PC-3 (cell line): Measurements from ENCODE around the gene ZDBF2. TPM values are rescaled to one million over a fixed set of nuclear protein-coding genes. Genes with fewer than 3 reads are reported as not detected.

Experiments
- ATAC-seq: fragments of 200-7000 bp; cut with Tn5 transposase; 2 replicates; pipeline ENCODE4 v1.9.1; 2020; ENCODE audit warnings: mild to moderate bottlenecking, moderate library complexity
- BruUV-seq: library from RNA; stranded (reverse); fragments of 400-500 nt; replicated peaks from 2 replicates; lab custom pipeline; 2021; lab: Mats Ljungman, UMichigan
- CTCF ChIA-PET: fragments of 300-600 bp; sonication (Branson Sonifier 250); formaldehyde crosslinking; loops from one replicate; lab custom pipeline; 2022; ENCODE audit warnings: antibody characterized with exemption; lab: Charles Lee
- POLR2A ChIA-PET: fragments of 300-600 bp; sonication (Branson Sonifier 250); formaldehyde crosslinking; loops from one replicate; lab custom pipeline; 2022; ENCODE audit warnings: antibody characterized with exemption; ENCODE audit not compliant: unreplicated experiment; lab: Charles Lee
- DNase-seq: peaks from one replicate; pipeline ENCODE4 v3.0.0-alpha.2; 2015
- H2AFZ ChIP-seq: fragments of 300-600 bp; sonication (generic); 2 replicates; pipeline ENCODE4 v1.6.0; 2016; ENCODE audit warnings: antibody characterized with exemption, low read length
- H3F3A ChIP-seq: fragments of 300-600 bp; sonication (generic); one replicate; pipeline ENCODE4 v1.6.0; 2017; ENCODE audit warnings: antibody characterized with exemption, low read length, control low read depth, mild to moderate bottlenecking; ENCODE audit not compliant: unreplicated experiment
- H3K27ac ChIP-seq: fragments of 300-600 bp; sonication (generic); 2 replicates; pipeline ENCODE4 v1.5.1; 2016; ENCODE audit warnings: mild to moderate bottlenecking, low read length
- H3K27me3 ChIP-seq: fragments of 300-600 bp; sonication (generic); 2 replicates; pipeline ENCODE4 v1.6.1; 2016; ENCODE audit warnings: low read length, mixed read lengths
- H3K36me3 ChIP-seq: fragments of 300-600 bp; sonication (generic); 2 replicates; pipeline ENCODE4 v1.6.1; 2016; ENCODE audit warnings: low read depth, mixed run types, low read length, mixed read lengths
- H3K4me1 ChIP-seq: fragments of 300-600 bp; sonication (generic); 2 replicates; pipeline ENCODE4 v1.5.1; 2016; ENCODE audit warnings: low read length; ENCODE audit not compliant: insufficient read depth
- H3K4me2 ChIP-seq: fragments of 300-600 bp; sonication (generic); 2 replicates; pipeline ENCODE4 v1.6.0; 2016; ENCODE audit warnings: low read length
- H3K4me3 ChIP-seq: fragments of 300-600 bp; sonication (generic); 2 replicates; pipeline ENCODE4 v1.5.1; 2016; ENCODE audit warnings: mild to moderate bottlenecking, low read length, mixed read lengths
- H3K79me2 ChIP-seq: fragments of 300-600 bp; sonication (generic); 2 replicates; pipeline ENCODE4 v1.6.1; 2017; ENCODE audit warnings: low read length, mixed read lengths
- H3K9ac ChIP-seq: fragments of 300-600 bp; sonication (generic); 2 replicates; pipeline ENCODE4 v1.6.0; 2016; ENCODE audit warnings: mild to moderate bottlenecking, low read length
- H3K9me2 ChIP-seq: fragments of 300-600 bp; sonication (generic); replicated peaks from 2 replicates; pipeline ENCODE4 v1.6.1; 2016; ENCODE audit warnings: mixed run types, low read length, mixed read lengths
- H3K9me3 ChIP-seq: fragments of 300-600 bp; sonication (generic); 2 replicates; pipeline ENCODE4 v1.6.1; 2016; ENCODE audit warnings: low read length, mixed read lengths
- H4K20me1 ChIP-seq: fragments of 300-600 bp; sonication (generic); 2 replicates; pipeline ENCODE4 v1.6.1; 2016; ENCODE audit warnings: low read length, mixed read lengths
- EZH2 ChIP-seq: fragments of 300-600 bp; sonication (generic); IDR thresholded peaks from one replicate; pipeline ENCODE4 v1.6.1; 2017; ENCODE audit warnings: antibody characterized with exemption, mild to moderate bottlenecking, low read length; ENCODE audit not compliant: unreplicated experiment
- EZH2phosphoT487 ChIP-seq: fragments of 300-600 bp; sonication (generic); IDR thresholded peaks from 2 replicates; pipeline ENCODE4 v1.6.1; 2018; ENCODE audit warnings: mild to moderate bottlenecking, antibody characterized with exemption, low read length, borderline replicate concordance
- intact Hi-C: fragments of 100-400 bp; cut with micrococcal nuclease; formaldehyde crosslinking; loops from 2 replicates; pipeline ENCODE4 v1.9.0; 2023
- total RNA-seq: library from RNA; depleted of rRNA; stranded (reverse); fragments of >200 nt; gene quantifications from 2 replicates; pipeline ENCODE4 v1.2.3, GENCODE V29; 2014
- TF ChIP-seq, protein P1 (sequence below): fragments of 300-600 bp; sonication (generic); conservative IDR thresholded peaks from 2 replicates; pipeline ENCODE4 v1.5.1; 2017; ENCODE audit warnings: antibody characterized with exemption, low read depth, mild to moderate bottlenecking, low read length

Gene ZDBF2
- total RNA-seq, 1 experiment from 2014 or later: 4.2 TPM

DNA sequence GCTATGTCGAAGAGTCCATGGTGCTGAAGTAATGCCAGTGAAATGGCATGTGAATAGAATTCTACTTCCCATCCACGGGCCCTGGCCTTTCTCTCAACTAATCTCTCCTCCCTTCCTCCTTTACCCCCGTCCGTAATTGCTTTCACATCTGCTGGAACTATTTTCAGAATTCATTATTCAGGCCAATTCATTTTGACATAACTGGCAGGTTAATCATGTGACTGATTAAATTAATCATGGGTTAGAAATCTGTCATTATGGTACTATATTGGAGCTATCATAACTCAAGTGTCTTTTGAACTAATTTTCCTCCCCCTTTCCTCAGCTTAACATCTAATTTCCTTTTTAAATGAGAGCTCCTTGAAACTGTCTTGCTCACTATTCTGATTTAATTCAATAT lies 66.9 kb downstream of the ZDBF2 start:
- Histone ChIP-seq H3K4me2 (no peak overlapping the region), H3K9ac (no peak overlapping the region), H3K79me2 (no peaks in the 10 kb centered on the region), H3K9me3 (no peaks in the 10 kb centered on the region), H3K27me3 (peaks cover 14% of the 10 kb centered on the region), H3K36me3 (no peaks in the 10 kb centered on the region), H3K4me1 (peaks cover 11% of the 10 kb centered on the region), H4K20me1 (no peaks in the 10 kb centered on the region), H3K27ac (no peak overlapping the region), H3F3A (no peaks in the 10 kb centered on the region), H3K9me2 (no peaks in the 10 kb centered on the region), H2AFZ (no peak overlapping the region), H3K4me3 (no peak overlapping the region)
- DNase-seq: no peak
- intact Hi-C loops: no loop called here
- no peak for ATAC-seq
- POLR2A ChIA-PET: no interaction called here
- BruUV-seq: no TSS peak
- CTCF ChIA-PET: no interaction called here
- TF ChIP-seq, protein P1, sequence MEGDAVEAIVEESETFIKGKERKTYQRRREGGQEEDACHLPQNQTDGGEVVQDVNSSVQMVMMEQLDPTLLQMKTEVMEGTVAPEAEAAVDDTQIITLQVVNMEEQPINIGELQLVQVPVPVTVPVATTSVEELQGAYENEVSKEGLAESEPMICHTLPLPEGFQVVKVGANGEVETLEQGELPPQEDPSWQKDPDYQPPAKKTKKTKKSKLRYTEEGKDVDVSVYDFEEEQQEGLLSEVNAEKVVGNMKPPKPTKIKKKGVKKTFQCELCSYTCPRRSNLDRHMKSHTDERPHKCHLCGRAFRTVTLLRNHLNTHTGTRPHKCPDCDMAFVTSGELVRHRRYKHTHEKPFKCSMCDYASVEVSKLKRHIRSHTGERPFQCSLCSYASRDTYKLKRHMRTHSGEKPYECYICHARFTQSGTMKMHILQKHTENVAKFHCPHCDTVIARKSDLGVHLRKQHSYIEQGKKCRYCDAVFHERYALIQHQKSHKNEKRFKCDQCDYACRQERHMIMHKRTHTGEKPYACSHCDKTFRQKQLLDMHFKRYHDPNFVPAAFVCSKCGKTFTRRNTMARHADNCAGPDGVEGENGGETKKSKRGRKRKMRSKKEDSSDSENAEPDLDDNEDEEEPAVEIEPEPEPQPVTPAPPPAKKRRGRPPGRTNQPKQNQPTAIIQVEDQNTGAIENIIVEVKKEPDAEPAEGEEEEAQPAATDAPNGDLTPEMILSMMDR: no peak
- TF ChIP-seq EZH2phosphoT487: no peak
- TF ChIP-seq EZH2: no peak

- DNase-seq (peak; percentile 39), ATAC-seq (no peak)
- POLR2A ChIA-PET: no interaction called here
- no peak overlapping the region for H3K4me2 ChIP-seq
- no peak overlapping the region for H2AFZ ChIP-seq
- no peaks in the 10 kb centered on the region for H3K9me2 ChIP-seq
- no peaks in the 10 kb centered on the region for H3K36me3 ChIP-seq
- H3K4me1 ChIP-seq: peaks cover 11% of the 10 kb centered on the region
- H3K4me3 ChIP-seq: no peak overlapping the region
- H3K79me2 ChIP-seq: no peaks in the 10 kb centered on the region
- BruUV-seq: no TSS peak
- H4K20me1 ChIP-seq: no peaks in the 10 kb centered on the region
- CTCF ChIA-PET: no interaction called here
- no peaks in the 10 kb centered on the region for H3F3A ChIP-seq
- H3K9me3 ChIP-seq: no peaks in the 10 kb centered on the region
- peaks cover 7% of the 10 kb centered on the region; the same call in 1 of the 2 replicates for H3K27me3 ChIP-seq
- peak overlapping the region; percentile 39; the same call in 1 of the 2 replicates for H3K27ac ChIP-seq
- H3K9ac ChIP-seq: no peak overlapping the region
- intact Hi-C loops: no loop called here
- no peak for TF ChIP-seq EZH2
- no peak for TF ChIP-seq EZH2phosphoT487
- TF ChIP-seq, protein P1: no peak
Measured at GRCh38 chr2:206343144-206343543, 68.7 kb downstream of the ZDBF2 start.

- Histone ChIP-seq H3K27me3 (peaks cover 7% of the 10 kb centered on the region; the same call in 1 of the 2 replicates), H3K9me2 (no peaks in the 10 kb centered on the region), H3K79me2 (no peaks in the 10 kb centered on the region), H3F3A (no peaks in the 10 kb centered on the region), H3K36me3 (no peaks in the 10 kb centered on the region), H4K20me1 (no peaks in the 10 kb centered on the region), H3K9ac (no peak overlapping the region), H3K27ac (peak overlapping the region; percentile 39; the same call in 1 of the 2 replicates), H3K4me3 (no peak overlapping the region), H3K4me1 (peaks cover 11% of the 10 kb centered on the region), H3K4me2 (0 out of 2 replicates have a peak overlapping the region, but pooled peaks have one; percentile 6), H2AFZ (no peak overlapping the region), H3K9me3 (no peaks in the 10 kb centered on the region)
- no TSS peak for BruUV-seq
- ChIA-PET CTCF (no interaction called here), POLR2A (no interaction called here)
- DNase-seq (peak; percentile 65), ATAC-seq (peak; percentile 51; the same call in 1 of the 2 replicates)
- TF ChIP-seq, protein P1: no peak
- intact Hi-C loops: no loop called here
Measured at GRCh38 chr2:206343816-206344215, 69.4 kb downstream of the ZDBF2 start.
